Sigmoid colon (tissue), 4 donors: Measurements from ENCODE around the gene NFIA.

Experiments
- EP300 ChIP-seq, 4 donors: sonication (generic); formaldehyde crosslinking; IDR thresholded peaks; one replicate each; pipeline ENCODE4 v1.6.1; 2017; ENCODE audit warnings: antibody characterized with exemption in 4 of 4
- POLR2AphosphoS5 ChIP-seq, 4 donors: sonication (generic); formaldehyde crosslinking; IDR thresholded peaks; one replicate each; pipeline ENCODE4 v1.6.1; 2017; ENCODE audit warnings: antibody characterized with exemption in 4 of 4
- TF ChIP-seq, protein P1 (sequence below), 4 experiments: fragments of 450-650 bp in 3 of 4; fragments of 200-600 bp in 1 of 4; IDR thresholded peaks; one replicate each; pipeline ENCODE4 v1.5.1; 2016 to 2019; ENCODE audit warnings: antibody characterized with exemption in 4 of 4, mild to moderate bottlenecking in 3 of 4, moderate library complexity in 2 of 4

DNA sequence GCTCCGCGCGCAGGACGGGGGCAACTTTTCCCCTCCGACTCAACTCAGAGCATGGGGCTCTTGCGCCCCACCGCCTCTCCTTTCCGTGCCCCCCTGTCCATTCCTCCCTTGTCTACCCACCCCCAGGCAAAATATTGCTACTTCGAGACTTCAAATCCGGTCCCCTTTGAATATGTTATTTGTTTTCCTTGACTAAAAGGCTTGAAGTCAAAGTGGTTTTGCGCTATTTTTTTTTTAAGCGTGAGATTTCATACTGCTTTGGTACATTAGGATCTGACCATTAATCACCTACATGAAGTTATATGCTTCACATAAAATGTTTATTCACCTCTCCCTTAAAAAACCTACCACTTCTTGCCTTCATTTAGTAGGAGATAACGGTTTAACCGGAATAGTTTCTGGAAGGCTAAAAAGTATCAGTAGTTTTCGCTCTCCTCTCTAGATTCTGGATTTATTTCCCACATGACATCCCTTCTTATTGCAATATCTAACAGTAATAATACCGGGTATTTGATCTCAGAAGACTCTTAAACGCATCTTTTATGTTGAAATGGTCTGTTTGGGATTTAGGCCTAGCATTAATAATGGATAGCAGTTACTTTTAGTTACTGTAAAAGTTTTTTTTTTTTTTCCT is 1.6 kb downstream of the NFIA start:
- TF ChIP-seq, protein P1, sequence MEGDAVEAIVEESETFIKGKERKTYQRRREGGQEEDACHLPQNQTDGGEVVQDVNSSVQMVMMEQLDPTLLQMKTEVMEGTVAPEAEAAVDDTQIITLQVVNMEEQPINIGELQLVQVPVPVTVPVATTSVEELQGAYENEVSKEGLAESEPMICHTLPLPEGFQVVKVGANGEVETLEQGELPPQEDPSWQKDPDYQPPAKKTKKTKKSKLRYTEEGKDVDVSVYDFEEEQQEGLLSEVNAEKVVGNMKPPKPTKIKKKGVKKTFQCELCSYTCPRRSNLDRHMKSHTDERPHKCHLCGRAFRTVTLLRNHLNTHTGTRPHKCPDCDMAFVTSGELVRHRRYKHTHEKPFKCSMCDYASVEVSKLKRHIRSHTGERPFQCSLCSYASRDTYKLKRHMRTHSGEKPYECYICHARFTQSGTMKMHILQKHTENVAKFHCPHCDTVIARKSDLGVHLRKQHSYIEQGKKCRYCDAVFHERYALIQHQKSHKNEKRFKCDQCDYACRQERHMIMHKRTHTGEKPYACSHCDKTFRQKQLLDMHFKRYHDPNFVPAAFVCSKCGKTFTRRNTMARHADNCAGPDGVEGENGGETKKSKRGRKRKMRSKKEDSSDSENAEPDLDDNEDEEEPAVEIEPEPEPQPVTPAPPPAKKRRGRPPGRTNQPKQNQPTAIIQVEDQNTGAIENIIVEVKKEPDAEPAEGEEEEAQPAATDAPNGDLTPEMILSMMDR (IDR thresholded peaks at IDR 0.05) = no peak
- TF ChIP-seq EP300 (IDR thresholded peaks at IDR 0.05) (no peak), POLR2AphosphoS5 (IDR thresholded peaks at IDR 0.05) (no peak)
